Activated CD4-positive, CD25-positive, alpha-beta regulatory T cell treated with anti-CD3 and anti-CD28 coated beads, Interleukin-2, amount 50 U/mL, for 72 hours (primary cell): ENCODE data around the gene JHY.

ENCODE experiments used
- DNase-seq: peaks from one replicate; pipeline ENCODE4 v3.0.0; 2021

JHY gene

DNA sequence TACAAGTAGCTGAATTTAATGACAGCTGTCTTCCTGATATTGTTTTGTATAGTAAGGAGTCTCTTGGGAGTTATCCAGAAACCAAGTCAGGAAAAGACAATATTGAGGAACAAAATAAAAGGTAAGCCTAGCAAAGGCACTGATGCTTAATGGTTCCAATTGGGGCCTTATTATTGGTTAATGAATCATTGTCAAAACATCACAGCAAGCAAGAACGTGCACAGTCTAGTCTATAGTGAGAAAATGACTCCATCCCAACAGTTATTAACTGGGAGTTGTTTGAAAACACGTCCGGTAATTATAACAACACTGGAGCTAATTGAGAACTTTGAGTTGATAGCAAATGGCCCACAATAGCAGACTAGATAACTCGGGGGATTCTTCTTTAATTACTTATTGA, 81.4 kb downstream of the JHY start:
- no peak for DNase-seq

- DNase-seq = no peak
Measured at GRCh38 chr11:122976061-122976733, 93.6 kb downstream of the JHY start.

DNA sequence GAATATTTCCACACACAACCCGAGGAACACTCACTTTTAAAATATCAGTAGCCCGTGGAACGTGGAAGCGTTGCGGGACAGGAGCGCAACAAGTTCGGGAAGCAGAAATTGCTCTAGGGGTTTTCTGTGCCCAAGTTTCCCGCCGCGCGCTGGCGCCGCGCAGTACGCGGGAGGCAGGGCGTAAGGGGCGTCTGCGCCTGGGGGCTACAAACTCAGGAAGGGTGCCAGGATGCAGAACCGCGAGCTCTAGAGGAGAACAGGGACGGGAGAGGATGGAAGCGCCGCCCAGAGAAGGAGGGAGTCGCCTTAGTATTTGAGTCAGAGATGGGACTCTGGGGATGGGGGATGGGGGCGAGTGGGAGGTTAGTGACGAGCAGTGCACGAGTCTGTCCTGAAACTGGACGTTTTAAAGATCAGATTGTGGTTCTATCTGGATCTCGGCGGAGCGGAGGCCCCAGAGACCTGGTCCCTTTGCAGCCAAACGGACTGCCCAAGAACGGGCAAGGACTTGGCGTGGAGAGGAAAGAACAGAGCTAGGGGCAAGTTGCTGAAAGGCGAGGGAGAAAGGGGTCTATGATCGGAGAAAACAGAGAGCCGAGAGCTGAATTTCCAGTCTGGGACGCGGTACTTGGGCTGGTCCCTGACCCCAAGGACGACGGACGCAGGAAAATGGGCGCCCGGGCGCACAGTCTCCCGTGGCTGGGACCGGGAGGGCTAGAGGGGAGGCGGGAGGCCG, 94.3 kb downstream of the JHY start:
- no peak for DNase-seq

GRCh38 chr11:122977470-122978298, 95.1 kb downstream of the JHY start:
- no peak for DNase-seq

GRCh38 chr11:122978299-122978620, 95.7 kb downstream of the JHY start:
- DNase-seq = no peak

DNA sequence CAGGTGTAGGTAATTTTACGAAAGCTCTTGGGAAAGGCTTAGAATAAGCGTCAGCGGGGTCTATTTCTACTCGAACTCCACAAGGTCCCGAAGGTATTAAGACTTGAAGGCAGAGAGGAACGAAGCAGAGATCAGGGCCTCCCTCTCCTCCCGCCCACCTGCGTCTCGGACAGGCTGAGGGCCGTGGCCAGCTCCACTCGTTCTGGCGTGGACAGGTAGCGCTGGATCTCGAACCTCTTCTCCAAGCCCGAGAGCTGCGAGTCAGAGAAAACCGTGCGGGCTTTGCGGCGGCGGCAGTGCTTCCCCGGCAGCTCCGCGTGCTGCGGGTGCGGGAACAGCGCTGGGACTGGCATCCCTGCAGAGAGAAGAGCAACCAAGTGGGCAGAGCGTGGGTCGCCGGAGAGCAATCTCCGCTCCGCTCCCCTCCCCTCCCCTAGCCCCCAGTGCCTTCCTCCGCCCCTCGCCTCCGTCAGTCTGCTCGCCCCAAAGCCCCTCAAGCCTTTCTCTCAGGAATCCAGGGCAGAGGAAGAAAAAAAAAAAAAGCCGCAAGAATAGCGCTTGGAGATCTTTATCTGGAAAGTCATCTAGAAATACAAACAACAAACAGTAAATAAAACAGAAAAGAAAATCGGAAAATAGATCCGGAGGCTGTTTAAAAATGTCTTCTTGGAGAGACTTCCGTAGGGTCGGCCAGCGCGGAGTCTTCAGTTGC, 96.7 kb downstream of the JHY start:
- DNase-seq = no peak

DNA sequence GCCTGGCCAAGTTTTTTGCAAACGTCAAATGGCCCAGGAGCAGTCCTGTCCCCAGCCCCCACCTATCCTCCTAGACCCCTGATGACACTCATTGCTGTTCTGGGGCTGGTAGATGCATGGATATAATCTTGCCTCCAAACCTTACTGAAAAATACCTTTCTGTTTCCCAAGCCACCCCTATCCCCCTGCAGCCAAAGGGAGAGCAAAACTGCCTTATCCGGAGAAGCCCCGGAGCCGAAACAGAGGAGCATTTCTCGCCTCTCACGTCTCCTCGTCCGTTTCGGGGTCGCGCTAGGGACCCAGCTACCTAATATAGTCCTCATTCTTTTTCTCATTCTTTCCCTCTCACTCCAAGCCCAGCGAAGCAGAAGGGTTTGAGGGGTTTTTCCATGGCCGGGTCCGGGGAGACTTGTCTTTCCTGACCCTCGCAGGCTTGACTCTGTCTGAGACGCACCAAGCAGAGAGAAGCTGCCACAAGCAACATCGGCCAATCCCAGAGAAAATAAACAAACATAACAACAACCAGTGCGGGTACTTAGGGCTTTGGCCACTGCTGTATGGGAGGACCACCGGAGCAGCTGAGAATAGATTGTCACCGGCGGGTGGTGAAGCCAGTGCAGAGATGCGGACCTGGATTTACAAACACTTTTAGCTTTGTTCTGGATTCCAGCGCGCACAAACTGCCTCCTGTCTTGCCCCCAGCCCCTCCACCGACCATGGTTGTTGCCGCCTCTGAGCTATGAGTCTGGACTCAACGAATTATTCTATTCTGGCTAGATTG, 97.4 kb downstream of the JHY start:
- DNase-seq = no peak

DNA sequence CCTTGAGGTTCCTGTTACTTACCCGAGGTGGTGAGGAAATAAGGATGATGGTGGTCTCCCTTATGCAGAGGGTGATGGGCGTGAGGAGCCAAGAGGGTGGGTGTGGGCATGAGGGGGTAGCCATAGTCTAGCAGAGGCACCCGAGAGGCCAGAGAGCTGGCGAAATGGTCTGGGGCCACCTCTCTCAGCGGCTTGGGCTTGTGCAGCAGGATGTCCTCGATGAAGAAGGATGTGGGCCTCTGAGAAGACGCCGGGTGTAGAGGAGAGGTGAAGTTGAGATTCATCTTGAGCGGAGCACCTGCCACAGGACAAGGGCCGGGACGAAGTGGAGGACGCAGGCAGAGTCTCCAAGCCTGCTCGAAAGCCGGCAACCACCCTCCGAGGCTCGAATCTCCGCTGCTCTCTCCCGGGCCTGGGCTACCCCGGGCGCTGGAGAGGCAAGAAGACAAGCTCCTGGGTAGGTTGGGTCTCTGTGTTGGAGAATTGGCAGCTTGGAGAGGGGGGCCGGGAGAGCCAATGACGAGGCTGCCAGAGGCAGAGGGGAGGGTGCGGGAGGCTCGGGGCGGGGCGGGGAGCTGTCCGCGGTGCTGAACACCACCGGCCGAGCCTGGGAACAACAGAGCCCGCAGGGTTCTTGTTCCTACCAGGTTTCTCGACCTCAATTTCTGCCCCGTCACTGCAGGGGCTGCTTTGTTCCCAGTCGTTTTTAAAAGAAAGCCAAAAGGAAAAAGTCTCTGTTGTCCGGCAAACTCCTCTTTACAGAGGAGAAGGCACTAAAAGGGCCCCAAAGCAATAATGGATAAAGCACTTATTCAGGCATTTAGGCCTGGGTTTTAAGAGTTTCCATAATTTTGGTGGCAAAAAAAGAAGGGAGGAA, 99.1 kb downstream of the JHY start, which contains the start of gene BSX:
Gene BSX, minus strand, starts transcription at position 447 of the 877 bp plus-strand sequence. Its CDS starts 163 bp downstream, at position 284.
- peak; percentile 52 for DNase-seq

GRCh38 chr11:122983438-122984185, 101.1 kb downstream of the JHY start:
- no peak for DNase-seq

GRCh38 chr11:122984186-122985011, 101.8 kb downstream of the JHY start:
- DNase-seq = no peak

DNA sequence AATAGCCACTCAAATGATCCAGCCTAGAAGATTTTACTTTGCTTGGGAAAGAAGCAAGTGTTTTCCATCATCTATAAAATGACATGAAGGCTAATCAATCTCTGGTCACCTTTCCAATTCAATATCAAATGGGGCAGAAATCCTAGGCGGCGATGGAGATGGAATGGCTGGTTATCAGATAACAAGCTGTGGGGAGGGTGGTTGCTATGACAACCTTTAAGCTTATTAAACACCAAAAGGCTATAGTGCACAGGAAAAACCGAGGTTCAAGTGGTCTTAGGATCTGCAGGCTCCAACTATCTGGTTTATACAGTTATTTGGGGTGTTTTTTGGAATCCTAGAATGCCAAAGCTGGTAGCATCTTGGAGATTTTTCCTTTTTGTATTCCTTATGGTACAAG, 113.0 kb downstream of the JHY start:
- DNase-seq = no peak

GRCh38 chr11:122998727-122999366, 116.3 kb downstream of the JHY start:
- DNase-seq = no peak

- no peak for DNase-seq
Measured at GRCh38 chr11:123000721-123001120, 118.2 kb downstream of the JHY start.

- no peak for DNase-seq
Measured at GRCh38 chr11:123006860-123007542, 124.4 kb downstream of the JHY start.
